Stimulated activated naive CD8-positive, alpha-beta T cell treated with anti-CD3 and anti-CD28 coated beads, Interleukin-15, Interleukin-2, amounts not matched to agents 100 U/mL and 50 U/mL, for 24 hours (primary cell): ENCODE results near the gene GTPBP8.
A peak's percentile ranks its signal among the peaks of the same experiment; 100 is the strongest.

Experiments used
- ATAC-seq: fragments of 150-1000 bp; cut with Tn5 transposase; one replicate; pipeline ENCODE4 v1.10.0; 2021
- DNase-seq: peaks from one replicate; pipeline ENCODE4 v3.0.0; 2021

Gene GTPBP8

DNA sequence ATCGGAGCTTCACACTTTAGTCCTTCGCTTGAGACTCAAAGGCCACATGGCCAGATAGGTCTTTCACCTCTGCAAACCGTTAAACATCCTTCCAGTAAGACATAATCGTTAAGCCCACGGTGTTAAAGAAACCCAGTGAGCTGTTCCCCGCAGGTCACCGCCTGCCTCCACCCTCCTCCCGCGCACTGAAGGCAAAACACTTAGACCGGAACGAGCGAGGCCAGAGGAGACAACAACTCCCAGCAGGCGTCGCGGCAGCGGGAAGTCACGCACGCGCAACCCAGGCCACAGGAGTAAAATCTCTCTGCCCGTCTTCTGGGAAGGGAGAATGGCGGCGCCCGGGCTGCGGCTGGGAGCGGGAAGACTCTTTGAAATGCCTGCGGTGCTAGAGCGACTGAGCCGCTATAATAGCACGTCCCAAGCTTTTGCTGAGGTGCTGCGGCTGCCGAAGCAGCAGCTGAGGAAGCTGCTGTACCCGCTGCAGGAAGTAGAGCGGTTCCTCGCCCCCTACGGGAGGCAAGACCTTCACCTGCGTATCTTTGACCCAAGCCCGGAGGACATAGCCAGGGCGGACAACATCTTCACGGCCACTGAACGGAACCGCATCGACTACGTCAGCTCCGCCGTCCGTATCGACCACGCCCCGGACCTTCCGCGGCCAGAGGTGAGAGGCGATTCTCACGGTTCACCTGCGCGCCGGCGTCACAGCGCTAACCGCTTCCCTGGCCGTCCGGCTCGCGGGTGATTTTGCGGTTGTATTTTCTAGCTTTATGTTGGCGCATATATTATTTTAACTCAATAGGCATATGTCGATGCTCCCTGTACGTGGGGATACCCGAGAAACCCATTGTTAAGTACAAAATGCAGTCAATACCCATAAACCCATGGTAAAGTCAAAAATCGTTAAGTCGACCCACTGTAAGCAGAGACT, at the start of gene GTPBP8:
TSS of gene GTPBP8 (plus strand) at position 313 of the 931 bp plus-strand sequence. CDS start at position 329, 16 bp downstream.
- ATAC-seq, result peak; percentile 94

GRCh38 chr3:112948346-112948838, 42.4 kb upstream of the GTPBP8 start:
- ATAC-seq (no peak), DNase-seq (no peak)

More for the DNA sequence above, at the start of gene GTPBP8:
- peak; percentile 86 for DNase-seq

- no peak for DNase-seq
- ATAC-seq, result no peak
Measured at GRCh38 chr3:112956351-112956750, 34.4 kb upstream of the GTPBP8 start.

DNA sequence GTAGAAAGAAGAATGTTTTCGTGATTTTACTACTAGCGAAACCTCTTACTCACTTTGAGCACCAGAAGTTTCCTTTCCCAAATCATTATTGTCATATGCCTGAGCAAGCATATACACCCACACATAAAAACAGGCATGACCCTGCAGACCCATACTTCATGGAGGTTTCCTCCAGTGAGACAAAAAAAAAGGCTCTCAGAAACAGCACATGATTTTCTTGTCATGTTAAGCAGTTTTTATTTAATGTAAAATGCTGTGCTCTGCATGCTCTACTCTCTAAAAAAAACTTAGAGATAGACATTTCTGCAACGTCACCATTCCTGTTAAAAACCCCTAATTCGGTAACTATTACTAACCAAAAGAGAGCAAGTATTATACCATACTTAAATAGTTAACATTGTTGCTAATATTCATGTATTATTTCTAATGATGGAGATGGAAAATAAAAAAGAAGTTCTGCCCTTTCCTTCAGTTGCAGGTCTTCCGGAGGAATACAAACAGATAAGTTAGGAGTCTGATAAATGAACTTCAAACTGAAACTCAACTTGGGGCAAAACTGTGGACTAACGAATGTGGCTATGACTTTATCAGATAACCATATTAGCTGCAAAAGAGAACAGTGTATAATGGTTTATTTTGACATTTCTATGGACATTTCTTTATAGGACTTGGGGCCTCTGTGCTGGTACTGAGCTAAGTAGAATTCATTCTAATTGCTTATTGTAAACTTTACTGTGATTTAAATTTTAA, 31.8 kb upstream of the GTPBP8 start:
- ATAC-seq, result peak; percentile 75
- no peak for DNase-seq

GRCh38 chr3:112963683-112964082, 27.1 kb upstream of the GTPBP8 start:
- DNase-seq, result no peak
- ATAC-seq, result no peak

- DNase-seq (no peak), ATAC-seq (no peak)
Measured at GRCh38 chr3:112965656-112966055, 25.1 kb upstream of the GTPBP8 start.

DNA sequence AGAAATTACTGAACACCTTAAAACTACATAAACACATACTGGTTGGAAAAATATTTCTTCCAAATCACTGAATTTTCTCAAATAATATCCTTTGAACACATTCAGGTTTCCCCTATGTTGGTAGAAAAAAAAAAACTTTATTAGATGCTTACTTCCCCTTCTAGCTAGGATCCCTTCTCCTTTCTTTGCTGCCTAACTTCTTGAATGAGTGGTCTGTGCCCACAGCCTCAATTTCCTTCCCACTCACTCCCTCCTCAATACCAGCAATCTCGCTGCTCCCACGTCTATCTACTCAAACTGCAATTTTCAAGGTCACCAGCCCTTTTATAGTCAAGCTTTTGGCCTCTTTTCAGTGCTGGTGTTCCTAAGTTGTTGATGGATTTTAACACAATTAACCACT, 24.2 kb upstream of the GTPBP8 start:
- ATAC-seq, result no peak
- DNase-seq, result no peak

- DNase-seq (no peak), ATAC-seq (no peak)
Measured at GRCh38 chr3:112967425-112967824, 23.4 kb upstream of the GTPBP8 start.

DNA sequence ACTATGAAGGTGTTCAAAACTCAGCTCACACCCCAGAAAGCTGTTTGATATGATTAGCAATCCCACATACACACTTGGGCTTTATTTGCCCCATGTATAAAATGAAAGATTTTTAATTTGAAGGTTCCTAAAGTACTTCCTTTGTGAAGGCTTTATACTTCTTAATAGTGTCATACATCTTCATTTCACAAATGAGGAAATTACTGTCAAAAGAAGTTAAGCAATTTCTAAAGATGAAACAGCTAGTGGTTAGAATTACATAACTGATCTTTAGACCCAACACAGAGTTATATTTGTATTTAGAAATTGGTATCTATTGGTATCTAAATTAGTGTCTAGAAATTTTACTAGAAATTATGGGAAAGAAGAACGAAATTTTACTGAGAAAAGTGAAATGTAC, 23.0 kb upstream of the GTPBP8 start:
- no peak for ATAC-seq
- DNase-seq, result no peak

- ATAC-seq (no peak), DNase-seq (no peak)
Measured at GRCh38 chr3:112972158-112972557, 18.6 kb upstream of the GTPBP8 start.

- ATAC-seq (peak; percentile 88), DNase-seq (no peak)
Measured at GRCh38 chr3:112973325-112974177, 17.2 kb upstream of the GTPBP8 start.

- ATAC-seq (peak; percentile 15), DNase-seq (no peak)
Measured at GRCh38 chr3:112974178-112974517, 16.6 kb upstream of the GTPBP8 start.

DNA sequence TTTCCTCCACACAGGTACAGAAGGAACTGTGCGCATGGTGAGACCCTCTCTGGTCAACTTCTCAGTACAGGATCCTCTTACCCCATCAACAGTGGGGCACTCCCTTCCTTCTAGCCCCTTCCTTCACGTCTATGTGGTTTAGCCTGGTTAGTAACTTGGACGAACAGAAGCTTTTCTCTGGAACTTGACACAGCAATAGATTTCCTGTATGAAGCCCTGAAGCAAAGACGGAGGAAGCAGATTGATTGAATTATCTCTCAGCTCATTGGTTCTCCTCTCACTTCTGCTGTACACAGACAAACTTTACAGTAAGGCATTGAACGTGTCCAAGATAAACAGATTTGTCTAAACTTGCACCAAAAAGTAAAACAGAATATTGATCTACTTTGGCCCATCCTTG, 15.9 kb upstream of the GTPBP8 start, which contains the start of gene CD200R1:
TSS of gene CD200R1 (minus strand) at position 210 of the 400 bp plus-strand sequence. CDS start 246 bp downstream, outside the sequence.
- DNase-seq, result no peak
- ATAC-seq, result no peak

DNA sequence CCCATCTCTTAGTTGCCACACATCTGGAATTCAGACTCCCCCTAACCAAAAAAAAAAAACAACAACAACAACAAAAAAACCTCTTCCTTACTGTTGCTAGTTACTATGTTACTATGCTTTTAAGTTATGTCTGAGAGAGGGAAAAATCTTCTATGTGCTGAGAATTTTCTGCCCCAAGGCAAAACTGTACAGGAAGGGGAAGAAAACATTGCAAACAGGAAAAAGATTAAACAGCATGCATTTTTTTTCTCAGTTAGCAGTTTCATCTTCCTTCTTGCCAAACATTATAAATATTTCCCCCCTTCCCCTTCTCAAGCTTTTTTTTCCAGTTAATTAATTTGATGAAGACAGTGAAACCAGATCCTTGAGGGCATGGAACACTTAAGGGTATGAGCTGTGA, 14.8 kb upstream of the GTPBP8 start:
- ATAC-seq (no peak), DNase-seq (no peak)

- ATAC-seq (no peak), DNase-seq (no peak)
Measured at GRCh38 chr3:112976953-112977352, 13.8 kb upstream of the GTPBP8 start.

DNA sequence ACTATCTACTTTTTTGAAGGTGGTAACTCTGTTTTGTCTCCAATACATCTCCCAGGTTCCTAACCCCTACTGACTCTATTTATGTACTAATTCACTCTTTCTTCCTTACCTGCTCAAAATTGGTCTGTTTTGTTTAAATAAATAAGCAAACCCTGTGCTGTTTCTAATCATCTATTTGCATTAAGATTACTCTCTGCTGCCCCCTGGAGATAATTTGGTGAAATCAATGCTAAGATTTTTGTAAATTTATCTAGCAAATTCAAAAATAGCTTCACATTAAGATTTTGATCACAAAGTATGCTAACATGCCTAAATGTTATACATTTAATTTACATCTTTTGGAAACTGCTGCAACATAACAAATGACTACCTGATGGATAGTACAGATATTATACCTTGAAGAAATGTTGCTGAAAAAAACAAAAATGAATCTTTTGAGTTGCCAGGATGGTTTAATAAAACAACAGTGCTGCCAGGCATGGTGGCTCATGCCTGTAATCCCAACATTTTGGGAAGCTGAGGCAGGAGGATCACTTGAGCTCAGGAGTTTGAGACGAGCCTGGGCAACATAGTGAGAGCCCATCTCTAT, 11.4 kb upstream of the GTPBP8 start:
- DNase-seq (no peak), ATAC-seq (no peak)

DNA sequence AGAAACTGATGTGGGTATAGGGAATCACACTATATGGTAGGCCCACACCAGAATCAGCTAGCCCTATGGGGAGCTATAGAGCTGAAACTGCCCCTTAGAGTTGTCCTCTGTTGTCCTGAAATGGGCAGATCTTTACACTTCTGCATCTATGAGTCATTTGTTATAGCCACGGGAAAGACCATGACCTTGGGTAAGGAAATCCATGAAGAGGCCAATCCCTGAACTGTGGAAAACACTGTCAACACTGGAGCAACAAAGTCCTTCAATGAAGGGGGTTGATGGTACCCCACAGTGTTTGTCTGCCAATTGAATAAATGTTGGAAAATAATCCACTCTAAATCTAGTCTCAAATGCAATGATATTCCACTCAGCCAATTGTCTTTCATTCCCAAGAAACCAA, 10.7 kb upstream of the GTPBP8 start:
- DNase-seq (no peak), ATAC-seq (no peak)

DNA sequence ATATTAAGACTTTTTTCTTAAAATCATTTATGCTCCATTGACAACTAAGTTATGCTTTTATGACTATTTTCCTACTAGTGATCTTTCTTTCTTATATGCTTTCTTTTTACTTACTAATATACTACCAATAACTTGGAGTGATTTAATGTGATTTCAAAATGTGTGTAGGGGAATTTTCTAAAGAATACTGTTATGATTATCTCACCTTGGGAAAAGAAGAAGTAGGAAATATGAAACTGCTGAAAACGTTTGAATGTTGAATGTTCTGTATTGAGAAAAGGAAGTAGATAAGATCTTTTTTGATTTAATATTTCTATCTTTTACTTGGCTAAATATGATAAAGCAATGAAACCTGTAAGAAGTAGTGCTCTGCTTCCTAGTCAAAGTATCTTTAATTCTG, 8.1 kb upstream of the GTPBP8 start:
- no peak for DNase-seq
- no peak for ATAC-seq

GRCh38 chr3:112984485-112984884, 6.3 kb upstream of the GTPBP8 start:
- DNase-seq, result no peak

DNA sequence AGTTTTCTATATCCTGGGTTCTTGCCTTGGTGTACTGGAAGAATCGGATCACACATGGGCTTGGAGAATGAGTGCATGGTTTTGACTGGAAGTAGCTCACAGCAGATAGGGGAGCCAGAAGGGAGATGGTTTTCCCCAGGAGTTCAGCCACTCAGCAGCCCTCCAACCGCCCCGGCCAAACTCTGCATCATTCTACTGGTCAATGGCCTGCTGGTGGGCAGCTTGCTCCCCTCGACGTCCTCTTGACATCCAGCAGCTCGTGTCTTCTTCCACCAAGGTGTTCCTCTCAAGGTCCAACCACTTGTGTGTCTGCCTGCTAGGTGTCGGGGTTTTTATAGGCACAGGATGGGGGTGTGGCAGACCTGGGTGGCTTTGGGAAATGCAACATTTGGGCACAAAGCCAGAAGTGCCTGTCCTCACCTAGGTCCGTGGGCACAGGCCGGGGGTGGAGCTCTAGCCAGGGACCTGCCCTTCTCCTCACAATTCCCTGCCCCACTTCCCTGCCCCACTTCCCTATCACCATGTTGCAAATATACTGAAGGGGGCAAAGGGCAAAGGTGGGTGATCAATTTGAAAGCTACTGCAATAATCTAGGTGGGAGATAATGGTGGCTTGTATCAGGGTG, 3.0 kb upstream of the GTPBP8 start:
- DNase-seq (no peak), ATAC-seq (no peak)

More at GRCh38 chr3:112984485-112984884, 6.3 kb upstream of the GTPBP8 start:
- ATAC-seq, result no peak

- ATAC-seq, result no peak
- no peak for DNase-seq
Measured at GRCh38 chr3:112995800-112996199, 5.0 kb downstream of the GTPBP8 start.
